SK-N-SH treated with all-trans-retinoic acid at 6 μM for 48 hours (cell line): ENCODE measurements around the gene JOSD1.

Experiments
- ARNTL ChIP-seq: fragments of 450-650 bp; formaldehyde crosslinking; IDR thresholded peaks from 2 replicates; pipeline ENCODE4 v1.5.0; 2020; ENCODE audit warnings: low read depth, mild to moderate bottlenecking, moderate library complexity, borderline replicate concordance
- PATZ1 ChIP-seq: fragments of 250-450 bp; sonication (Bioruptor Pico); IDR thresholded peaks from 2 replicates; pipeline ENCODE4 v1.8.0; 2020; ENCODE audit warnings: mild to moderate bottlenecking, moderate library complexity, borderline replicate concordance
- TOX ChIP-seq: fragments of 250-450 bp; sonication (Bioruptor Pico); IDR thresholded peaks from 2 replicates; pipeline ENCODE4 v1.8.0; 2021; ENCODE audit warnings: mild to moderate bottlenecking, moderate library complexity, borderline replicate concordance
- ZFP30 ChIP-seq: fragments of 450-650 bp; formaldehyde crosslinking; IDR thresholded peaks from 2 replicates; pipeline ENCODE4 v1.5.0; 2022; ENCODE audit warnings: mild to moderate bottlenecking, moderate library complexity

DNA sequence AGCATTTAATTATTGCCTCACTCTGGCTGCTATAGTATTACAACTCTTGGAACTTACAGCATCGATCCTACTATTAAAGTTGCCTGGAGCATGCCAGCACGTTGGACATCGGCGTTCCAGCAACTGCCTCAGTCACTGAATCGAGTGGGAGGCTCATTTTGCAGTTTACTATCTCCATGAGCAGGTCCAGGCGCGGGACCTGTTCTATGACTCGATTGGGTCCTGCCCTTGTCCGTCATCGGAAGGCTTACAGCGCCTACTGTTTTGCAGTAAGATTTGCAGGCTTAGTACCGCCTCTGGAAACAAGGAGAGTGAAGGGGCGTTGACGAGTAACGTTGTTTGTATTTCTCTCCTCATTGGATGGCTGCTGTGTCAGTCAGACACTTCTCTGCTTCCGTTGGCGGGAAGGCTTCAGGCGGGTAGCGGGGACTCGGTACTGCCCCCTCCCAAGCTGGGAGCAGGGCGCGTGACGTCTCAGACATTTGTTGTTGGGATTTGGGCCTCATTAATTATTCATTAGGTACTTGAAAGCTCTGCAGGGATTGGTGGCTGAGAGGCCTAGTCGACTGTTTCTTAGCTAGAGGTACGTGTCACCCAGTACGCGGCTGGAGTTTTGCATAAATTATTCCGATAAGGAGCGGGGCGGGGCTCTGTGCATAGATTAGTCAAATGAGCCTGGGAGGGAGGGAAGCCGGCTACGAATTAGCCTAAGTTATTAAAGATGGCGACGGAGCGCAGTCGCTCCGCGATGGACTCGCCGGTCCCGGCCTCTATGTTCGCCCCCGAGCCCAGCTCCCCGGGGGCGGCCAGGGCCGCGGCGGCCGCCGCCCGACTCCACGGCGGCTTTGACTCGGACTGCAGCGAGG is 4.7 kb upstream of the JOSD1 start, which contains the start of gene GTPBP1:
- TF ChIP-seq ARNTL (CRISPR knock-in tag) (no peak), ZFP30 (CRISPR knock-in tag) (no peak), TOX (CRISPR knock-in tag) (no peak), PATZ1 (CRISPR knock-in tag) (no peak)
